GM12892 (cell line): Measurements from ENCODE around the gene RBMS1.

Experiments used
- DNase-seq: peaks from one replicate; pipeline ENCODE4 v3.0.0; 2011; ENCODE audit not compliant: insufficient read length
- FAIRE-seq: peaks from 2 replicates; lab custom pipeline; 2011; peaks lifted over from hg19 to GRCh38; lab: Jason Lieb, UNC
- POLR2A ChIP-seq: IDR thresholded peaks from 2 replicates; pipeline ENCODE4 v1.6.1; 2011; ENCODE audit warnings: low read depth, low read length, control low read depth
- POLR2AphosphoS5 ChIP-seq: IDR thresholded peaks from 2 replicates; pipeline ENCODE4 v1.6.1; 2011; ENCODE audit warnings: low read depth, low read length, control low read depth
- TAF1 ChIP-seq: IDR thresholded peaks from 2 replicates; pipeline ENCODE4 v1.6.1; 2011; ENCODE audit warnings: low read depth, mild to moderate bottlenecking, control low read depth, low read length, borderline replicate concordance

RBMS1 gene

DNA sequence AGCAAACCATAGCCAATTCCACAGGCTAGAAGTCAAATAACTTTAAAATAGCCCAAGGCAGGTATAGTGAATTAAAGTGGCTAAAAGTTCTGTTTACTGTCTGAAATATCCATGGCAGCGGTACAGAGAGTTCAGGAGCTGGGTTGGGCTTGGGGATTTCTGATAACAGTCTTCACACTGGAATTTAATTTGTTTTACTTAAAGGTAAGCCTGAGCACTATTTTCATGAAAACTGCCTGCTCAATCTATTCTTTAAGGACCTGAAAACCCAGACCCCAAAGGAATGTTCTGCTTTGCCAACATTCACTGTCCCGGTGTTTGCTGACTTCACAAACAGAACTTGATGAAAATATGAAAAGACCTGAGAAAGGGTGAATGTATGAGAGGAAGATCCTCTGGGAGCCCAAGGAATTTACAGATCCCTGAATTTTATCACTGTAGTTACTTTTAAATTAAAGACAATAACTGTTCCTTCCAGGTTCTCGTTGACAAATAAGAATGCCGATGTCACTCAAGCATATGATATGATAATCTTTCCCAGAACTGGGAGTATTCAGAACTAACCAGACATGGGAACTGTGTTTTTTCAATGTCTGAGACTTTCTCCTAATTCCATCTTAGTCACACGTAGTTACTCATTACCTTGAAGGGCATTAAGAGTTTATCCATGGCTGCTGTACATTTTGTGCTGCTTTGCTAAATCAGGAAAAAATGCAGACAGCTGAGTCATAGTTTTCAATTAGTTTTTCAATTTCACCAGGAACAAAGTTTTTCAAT lies 265.3 kb downstream of the RBMS1 start:
- DNase-seq (no peak), FAIRE-seq (no peak)
- TF ChIP-seq TAF1 (no peak), POLR2A (no peak), POLR2AphosphoS5 (no peak)

DNA sequence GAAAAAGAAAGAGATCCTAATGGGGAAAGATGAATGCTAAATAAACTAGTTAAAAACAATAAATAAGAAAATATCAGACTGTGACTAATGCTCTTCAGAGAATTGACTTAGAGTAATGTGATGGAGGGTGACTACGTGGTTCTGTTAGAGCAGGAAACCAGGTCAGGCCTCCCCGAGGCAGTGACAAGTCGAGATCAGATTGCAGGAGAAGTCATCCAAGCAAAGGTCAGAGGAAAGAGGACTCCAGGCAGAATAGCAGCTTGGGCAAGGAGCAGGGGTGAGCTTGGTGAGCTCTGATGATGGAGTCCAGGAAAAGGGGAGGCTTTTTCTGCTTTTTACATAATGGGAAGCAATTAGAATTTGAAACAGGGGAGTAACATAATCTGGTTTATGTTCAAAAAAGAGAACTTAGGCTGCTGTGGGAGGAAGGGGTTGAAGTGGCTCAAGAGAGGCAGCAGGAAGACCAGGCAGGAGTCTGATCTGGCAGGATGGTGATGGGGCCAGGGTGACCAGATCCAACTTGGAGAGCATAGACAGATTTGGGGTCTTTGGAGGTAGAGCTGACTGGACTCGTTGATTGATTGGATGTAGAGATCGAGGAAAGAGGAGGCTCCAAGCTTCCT lies 266.2 kb downstream of the RBMS1 start:
- FAIRE-seq (no peak), DNase-seq (no peak)
- no peak for TF ChIP-seq TAF1
- no peak for TF ChIP-seq POLR2A
- no peak for TF ChIP-seq POLR2AphosphoS5

DNA sequence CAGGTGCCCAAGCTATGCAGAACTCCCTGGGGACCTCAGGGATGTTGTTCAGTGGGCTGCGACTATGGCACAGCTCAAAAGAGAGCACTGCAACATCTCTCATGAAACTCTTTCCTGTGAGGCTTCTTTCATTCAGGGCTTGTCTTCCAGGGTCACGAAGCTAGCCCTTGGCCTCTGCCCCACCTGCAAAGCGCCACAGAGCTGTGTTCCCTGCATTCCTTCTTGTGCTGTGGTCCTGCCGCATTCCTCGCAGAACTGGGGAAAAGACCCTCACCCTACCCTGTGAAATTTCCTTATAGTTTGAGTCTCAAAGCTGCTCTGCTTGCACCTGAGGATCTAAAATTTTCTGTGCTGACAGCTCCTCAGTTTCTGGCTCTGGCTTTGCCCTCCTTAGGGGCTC lies 267.2 kb downstream of the RBMS1 start:
- no peak for TF ChIP-seq TAF1
- TF ChIP-seq POLR2AphosphoS5, result no peak
- TF ChIP-seq POLR2A, result no peak
- DNase-seq, result no peak
- FAIRE-seq, result no peak

DNA sequence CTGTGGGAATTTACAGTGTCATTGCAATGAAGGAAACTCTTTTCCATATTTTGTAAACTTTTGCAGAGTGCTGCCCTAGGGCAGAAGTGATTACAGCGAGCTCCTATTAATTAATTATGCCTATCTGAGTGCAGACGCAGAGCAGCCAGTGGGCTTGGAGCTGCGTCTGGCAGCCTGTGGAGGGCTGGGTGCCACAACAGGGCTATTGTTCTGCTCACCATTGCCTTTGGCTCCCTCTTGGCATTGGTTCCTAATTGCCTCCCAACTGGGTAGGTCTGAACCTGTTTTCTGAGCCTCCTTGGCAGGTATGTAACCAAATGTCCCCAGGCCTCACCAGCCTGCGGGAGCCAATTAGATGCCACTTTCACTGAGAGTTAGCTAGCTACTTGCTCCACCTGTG lies 267.9 kb downstream of the RBMS1 start:
- TF ChIP-seq POLR2A (no peak), POLR2AphosphoS5 (no peak), TAF1 (no peak)
- FAIRE-seq (no peak), DNase-seq (no peak)

DNA sequence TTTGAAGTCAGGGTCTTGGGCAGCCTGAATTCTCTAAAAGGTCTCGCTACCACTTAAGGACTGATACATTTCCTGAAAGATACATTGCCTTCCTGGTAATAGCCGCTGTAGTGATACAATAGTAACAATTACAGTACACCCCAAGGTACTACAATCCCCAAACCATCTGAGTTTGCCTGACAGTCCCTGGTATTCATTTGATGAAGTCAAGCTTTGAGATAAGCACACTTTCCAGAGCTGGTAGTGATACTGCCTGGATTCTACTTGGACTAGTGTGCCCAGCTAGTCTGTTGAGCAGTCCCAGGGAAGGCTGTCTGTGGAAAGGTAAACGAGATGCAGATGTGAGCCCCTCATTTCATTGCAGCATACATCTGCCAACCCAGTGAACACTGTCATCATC lies 269.1 kb downstream of the RBMS1 start:
- no peak for DNase-seq
- TF ChIP-seq POLR2A, result no peak
- no peak for TF ChIP-seq TAF1
- no peak for TF ChIP-seq POLR2AphosphoS5
- no peak for FAIRE-seq

DNA sequence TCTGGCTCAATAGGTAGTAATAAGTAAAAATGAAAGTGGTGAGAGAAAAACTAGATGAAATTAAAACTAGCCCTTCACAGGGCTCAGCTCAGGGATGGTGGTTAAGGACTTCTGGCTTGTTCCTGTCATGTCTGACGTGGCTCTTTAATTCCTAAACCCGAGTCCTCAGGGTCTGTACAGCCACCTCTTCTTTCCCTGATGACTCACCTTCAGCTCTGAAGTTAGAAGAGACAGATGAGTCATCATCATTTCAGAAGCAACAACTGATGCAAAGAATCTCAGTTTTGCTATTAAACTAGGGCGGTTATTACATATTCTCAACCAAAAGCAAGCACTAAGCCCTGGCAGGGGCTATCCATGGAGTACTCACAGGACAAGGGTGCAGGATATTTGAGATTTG lies 269.5 kb downstream of the RBMS1 start:
- FAIRE-seq, result peak; percentile 33

DNA sequence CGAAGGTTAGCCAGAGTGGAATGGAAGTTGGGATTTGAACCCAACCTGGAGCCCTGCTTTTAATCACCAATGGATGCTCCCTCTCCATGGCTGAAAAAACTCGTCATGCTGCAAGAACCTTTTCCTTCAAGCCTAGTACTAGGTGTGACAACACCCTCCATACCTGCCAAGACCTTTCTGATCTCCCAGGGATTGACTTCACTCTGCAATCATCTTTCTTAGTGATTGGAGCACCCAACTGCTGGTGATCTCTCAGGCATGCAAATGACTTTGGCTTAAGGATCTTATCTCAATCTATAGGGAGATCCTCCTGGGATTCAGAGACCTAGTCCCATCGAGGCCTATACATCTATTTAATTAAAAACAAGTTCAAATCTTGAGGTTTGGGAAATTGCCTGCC lies 270.0 kb downstream of the RBMS1 start:
- TF ChIP-seq POLR2A (no peak), TAF1 (no peak), POLR2AphosphoS5 (no peak)

More for the DNA sequence above, 269.5 kb downstream of the RBMS1 start:
- DNase-seq, result peak; percentile 41
- TF ChIP-seq TAF1 (no peak), POLR2AphosphoS5 (no peak), POLR2A (no peak)

DNA sequence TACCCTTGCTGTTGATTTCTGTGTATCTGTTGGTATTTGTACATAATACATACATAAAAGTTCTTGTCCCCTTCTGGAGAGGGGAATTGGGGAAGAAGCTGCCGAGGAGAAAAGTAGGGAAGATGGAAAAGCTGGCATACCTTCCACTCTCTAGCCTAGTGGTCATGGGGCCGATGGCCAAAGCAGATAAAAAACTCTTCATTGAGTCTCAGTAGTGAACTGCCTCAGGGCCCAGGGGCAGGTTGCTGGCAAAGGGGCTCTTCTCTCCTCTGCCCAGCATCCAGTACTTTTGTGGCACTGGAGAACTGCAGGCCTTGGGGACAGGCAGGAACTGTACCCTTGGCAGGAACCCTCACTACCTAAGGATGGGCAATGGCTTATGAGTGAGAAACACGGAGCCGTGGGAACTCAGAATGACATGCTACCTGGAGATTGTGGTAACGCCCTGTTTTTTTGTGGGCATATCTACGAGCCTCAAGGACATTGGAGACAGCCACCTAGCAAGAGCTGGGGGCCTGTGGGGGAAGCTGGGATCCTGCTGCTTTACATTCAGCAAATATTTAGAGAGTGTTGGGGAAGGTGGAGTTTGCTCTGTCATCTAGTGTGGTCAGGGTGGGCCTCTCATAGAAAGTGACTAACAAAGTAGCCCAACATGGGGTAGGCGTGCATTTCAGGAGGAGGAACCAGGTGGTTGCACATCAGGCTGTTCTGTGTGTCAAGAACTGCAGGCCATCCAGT lies 270.9 kb downstream of the RBMS1 start:
- FAIRE-seq (no peak), DNase-seq (no peak)
- TF ChIP-seq POLR2A (no peak), POLR2AphosphoS5 (no peak), TAF1 (no peak)

More for the DNA sequence above, 270.0 kb downstream of the RBMS1 start:
- FAIRE-seq, result no peak
- DNase-seq, result no peak
